Right lobe of liver (tissue), 4 donors: ENCODE data around the gene COQ4.

Experiments
- CTCF ChIP-seq, 4 donors: fragments of 200-600 bp in 3 of 4; fragments of 450-650 bp in 1 of 4; IDR thresholded peaks; one replicate each; pipeline versions ENCODE4 v1.5.1 to v1.8.0; 2016 to 2022; ENCODE audit warnings: antibody characterized with exemption in 4 of 4, mild to moderate bottlenecking in 2 of 4
- POLR2A ChIP-seq: fragments of 450-650 bp; IDR thresholded peaks from one replicate; pipeline ENCODE4 v1.6.1; 2017; ENCODE audit warnings: antibody characterized with exemption, mild to moderate bottlenecking
- donor health status: DM: no; HTN: no; CAD: no.
- donor health status: DM: no; HTN: no; CAD: no.
- donor health status: DM: no; HTN: yes; CAD: no.

DNA sequence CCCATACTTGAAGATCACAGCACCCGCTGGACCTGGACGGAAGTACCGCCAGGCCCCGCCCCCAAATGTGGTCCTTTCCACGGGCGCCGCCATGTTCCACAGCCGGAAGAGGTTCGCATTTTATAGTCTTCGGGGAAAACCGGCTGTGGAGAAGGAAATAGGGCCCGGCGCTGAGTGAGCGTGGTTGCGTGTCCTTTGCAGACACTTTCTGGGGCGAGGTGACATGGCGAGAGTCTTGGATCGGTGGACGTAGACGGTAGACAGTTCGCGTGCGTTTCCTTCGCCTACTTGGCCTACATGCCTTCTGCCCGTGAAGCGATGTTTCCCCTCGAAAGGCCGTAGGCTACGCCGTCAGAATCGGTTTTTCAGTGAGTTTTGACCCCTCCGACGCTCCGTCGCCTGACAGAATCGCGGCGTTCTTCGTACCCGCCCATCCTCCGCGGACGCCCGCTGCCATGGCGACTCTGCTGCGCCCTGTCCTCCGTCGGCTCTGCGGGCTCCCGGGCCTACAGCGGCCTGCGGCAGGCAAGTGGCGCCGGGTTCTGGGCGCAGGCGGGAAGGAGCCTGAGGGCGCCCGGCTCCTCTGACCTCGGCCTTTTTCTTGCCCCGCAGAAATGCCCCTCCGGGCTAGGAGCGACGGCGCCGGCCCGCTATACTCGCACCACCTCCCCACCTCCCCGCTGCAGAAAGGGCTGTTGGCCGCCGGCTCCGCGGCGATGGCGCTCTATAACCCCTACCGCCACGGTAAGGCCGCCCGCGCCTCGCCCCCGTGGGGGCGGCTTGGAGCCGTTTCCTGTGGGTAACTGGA lies at the start of gene COQ4, which contains the start of gene TRUB2:
- TF ChIP-seq POLR2A (peak; percentile 37), CTCF (IDR thresholded peaks at IDR 0.05) (no peak)
